HG02870 (cell line): Measurements from ENCODE around the gene MYO18B.

Source experiments
- ATAC-seq: cut with Tn5 transposase; IDR thresholded peaks from one replicate; pipeline ENCODE4 v1.9.1; 2021; ENCODE audit warnings: mild to moderate bottlenecking, moderate library complexity; ENCODE audit not compliant: unreplicated experiment

MYO18B gene

DNA sequence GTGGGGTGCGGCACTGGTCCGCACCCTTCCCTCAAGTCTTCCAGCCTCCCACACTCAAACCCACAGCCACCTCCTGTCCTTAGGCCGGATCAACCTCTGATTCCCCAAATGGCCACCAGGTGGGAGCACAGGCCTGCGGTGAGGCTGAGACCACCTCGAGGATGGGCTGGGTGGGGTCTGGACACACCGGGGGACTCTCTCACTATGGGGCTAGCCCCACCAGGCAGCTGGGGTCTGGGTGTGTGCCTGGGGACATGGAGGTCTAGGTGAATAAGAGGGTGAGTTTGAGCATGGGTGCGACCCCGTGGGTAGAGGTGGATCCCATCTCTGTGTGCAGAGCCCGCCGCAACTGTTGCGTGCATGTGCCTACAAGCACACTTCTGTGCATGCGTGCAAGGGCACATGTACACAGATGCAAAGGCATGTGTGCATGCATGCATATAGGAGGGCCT lies 32.6 kb downstream of the MYO18B start:
- ATAC-seq: no peak

DNA sequence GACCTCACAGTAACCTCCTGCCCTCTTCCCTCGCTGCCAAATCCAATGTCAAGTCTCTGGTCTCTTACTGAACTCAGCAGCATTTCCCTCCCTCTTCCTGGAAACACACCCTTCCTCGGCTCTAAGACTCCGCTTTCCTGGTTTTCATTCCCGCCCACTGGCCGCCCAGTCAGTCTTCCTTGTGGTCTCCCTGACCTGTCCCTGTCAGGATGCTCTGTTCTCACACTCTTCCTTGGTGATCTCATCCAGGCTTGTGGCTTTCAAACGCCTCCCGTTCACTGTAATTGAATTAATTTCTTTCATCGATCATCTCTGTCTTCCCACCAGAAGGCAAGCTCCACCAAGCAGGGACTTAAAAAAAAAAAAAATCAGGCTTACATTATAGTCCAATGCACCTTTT lies 33.5 kb downstream of the MYO18B start:
- no peak for ATAC-seq

DNA sequence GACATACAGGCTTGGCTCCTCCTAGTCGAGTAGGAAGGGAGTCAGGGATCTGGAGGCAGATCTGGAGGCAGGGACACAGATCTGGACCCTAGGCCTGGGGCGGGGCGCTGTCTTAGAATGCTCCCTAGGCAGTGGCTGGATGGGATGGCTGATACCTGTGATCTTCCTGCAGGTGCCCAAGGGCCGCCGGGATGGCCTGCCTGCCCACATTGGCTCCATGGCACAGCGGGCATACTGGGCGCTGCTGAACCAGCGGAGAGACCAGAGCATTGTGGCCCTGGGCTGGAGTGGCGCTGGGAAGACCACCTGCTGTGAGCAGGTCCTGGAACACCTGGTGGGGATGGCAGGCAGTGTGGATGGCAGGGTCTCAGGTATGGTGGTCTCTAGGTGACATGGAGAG lies 35.4 kb downstream of the MYO18B start:
- ATAC-seq: no peak

- no peak for ATAC-seq
Measured at GRCh38 chr22:25777870-25778269, 35.9 kb downstream of the MYO18B start.

DNA sequence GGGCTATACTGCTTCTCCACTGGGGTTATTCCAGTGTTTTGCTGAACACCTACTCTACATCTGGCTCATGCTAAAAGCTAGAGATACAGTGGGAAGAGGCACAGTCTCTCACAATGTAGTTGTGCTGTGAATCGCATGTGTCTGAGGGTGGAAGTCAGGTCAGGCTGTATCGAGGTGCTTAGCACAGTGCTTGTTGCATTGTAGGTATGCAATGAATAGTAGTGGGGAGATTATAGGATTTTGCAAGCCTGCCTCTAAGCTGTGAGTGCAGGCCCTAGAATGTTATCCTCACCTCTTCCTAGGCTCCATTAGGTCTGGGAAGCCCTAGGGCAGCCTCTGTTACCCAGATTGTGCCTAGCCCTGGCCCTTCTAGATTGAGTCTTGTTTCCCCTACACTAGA lies 37.4 kb downstream of the MYO18B start:
- ATAC-seq: no peak

GRCh38 chr22:25779890-25780289 lies 37.9 kb downstream of the MYO18B start:
- ATAC-seq: no peak

GRCh38 chr22:25780673-25781072 lies 38.7 kb downstream of the MYO18B start:
- no peak for ATAC-seq

GRCh38 chr22:25781801-25782200 lies 39.8 kb downstream of the MYO18B start:
- no peak for ATAC-seq

DNA sequence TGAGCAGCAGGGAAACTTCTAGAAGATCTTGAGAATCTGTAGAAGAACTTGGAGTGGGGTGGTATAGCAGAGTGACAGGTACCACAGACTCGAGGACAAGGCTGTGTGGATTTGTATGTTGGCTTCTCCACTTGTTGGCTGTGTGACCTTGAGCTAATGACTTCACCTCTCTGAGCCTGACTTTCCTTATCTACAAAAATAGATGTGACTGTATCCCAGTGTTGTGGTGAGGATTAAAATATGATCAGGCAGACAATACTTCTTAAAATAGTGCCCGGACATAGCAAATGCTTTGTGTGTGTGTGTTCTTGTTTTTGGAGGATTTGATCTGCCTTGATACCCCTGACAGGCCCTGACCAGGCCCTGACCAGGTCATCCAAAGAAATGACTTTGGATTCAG lies 40.8 kb downstream of the MYO18B start:
- ATAC-seq: no peak

DNA sequence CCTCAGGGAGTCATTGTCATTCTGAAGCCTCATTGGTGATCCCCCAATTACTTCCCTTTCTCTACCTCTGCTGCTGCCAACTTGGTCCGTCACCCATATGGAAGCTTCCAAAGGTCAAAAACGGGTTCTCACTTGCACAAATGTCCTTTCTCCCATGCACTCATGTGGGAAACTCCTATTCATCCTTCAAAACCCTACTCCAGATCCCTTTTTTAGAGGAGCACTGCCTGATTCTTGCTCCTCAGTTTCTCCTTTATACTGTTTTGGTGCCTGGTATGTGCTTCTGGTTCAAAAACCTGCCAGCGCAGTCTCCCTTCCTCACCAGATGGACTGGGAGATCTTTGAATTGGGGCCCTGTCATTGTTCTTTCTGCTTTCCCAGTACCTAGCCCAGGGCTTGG lies 41.9 kb downstream of the MYO18B start:
- no peak for ATAC-seq

- ATAC-seq: no peak
Measured at GRCh38 chr22:25786165-25786564, 44.2 kb downstream of the MYO18B start.

GRCh38 chr22:25791556-25791955 lies 49.6 kb downstream of the MYO18B start:
- ATAC-seq: no peak

DNA sequence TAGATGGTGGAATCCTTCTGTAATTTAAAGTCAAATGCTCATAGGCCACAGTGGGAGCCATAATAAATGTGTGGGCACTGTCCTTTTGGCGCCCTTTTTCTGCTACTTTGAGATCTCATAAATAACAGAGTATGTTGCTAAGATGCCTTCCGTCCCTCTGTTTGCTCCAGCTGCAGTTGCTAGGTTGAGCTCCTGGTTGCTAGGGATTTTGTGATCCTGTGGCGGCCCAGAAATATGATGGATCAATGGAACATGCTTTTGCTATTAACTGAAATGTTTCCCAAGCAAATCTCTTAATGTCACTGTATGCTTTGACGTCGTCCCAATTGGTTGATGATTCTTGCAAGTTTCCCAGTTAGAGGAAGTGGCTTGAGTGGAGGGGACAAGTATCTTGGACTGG lies 53.5 kb downstream of the MYO18B start:
- no peak for ATAC-seq

DNA sequence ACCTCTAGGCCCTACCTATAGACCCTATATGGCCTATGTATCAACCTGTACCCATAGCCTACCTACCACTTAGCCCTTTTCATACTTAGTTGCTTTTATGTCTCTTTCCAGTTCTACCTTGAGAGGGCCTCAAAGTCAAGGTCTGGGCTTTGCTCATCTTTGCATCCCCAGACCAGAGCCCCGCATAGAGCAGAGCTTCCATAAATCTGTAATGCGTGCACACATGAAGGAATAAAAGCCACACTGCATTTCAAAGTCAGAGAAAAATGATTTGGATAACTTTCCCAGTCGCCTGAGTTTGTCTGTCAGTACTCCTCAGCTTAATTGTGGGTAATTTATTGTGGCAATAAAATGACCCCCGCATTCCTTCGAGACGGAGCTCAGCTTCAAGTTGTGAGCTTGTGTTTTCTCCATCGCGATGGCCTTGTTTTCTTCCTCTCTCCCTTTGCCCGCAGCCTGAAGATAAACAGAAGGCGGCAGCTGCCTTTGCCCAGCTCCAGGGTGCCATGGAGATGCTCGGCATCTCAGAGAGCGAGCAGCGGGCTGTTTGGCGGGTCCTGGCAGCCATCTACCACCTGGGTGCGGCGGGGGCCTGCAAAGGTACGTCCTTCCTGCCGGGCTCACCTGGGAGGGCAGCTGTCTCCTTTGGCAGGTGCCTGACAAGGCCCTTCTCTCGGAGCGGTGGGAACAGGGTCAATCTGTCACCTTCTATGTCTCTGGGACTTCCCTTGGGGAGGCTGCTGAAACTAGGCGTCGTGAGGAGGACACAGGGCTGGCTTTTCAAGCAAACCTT lies 55.7 kb downstream of the MYO18B start:
- no peak for ATAC-seq

- no peak for ATAC-seq
Measured at GRCh38 chr22:25800766-25801165, 58.8 kb downstream of the MYO18B start.

- no peak for ATAC-seq
Measured at GRCh38 chr22:25802018-25802417, 60.0 kb downstream of the MYO18B start.

GRCh38 chr22:25804676-25805075 lies 62.7 kb downstream of the MYO18B start:
- no peak for ATAC-seq

DNA sequence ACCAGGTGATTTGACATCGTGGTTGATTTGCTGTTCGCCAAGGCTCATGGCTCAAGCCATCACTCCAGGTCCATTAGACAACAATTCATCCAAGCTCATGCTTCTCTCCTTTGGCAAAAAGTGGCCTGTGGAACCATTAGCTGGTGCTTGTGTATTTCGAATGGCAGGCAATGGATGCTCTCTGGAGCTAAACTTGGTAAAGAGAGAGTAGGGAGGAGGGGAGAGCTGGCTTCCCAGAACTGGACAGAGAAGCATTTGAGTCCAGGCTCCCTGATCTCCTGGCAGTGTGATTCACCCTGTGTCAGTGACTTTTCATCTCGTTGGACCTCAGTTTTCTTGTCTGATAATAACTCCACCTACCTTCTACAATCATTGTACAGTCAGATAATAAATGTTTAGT lies 64.6 kb downstream of the MYO18B start:
- no peak for ATAC-seq

GRCh38 chr22:25814685-25815084 lies 72.7 kb downstream of the MYO18B start:
- ATAC-seq: no peak

GRCh38 chr22:25815561-25815960 lies 73.6 kb downstream of the MYO18B start:
- ATAC-seq: no peak

DNA sequence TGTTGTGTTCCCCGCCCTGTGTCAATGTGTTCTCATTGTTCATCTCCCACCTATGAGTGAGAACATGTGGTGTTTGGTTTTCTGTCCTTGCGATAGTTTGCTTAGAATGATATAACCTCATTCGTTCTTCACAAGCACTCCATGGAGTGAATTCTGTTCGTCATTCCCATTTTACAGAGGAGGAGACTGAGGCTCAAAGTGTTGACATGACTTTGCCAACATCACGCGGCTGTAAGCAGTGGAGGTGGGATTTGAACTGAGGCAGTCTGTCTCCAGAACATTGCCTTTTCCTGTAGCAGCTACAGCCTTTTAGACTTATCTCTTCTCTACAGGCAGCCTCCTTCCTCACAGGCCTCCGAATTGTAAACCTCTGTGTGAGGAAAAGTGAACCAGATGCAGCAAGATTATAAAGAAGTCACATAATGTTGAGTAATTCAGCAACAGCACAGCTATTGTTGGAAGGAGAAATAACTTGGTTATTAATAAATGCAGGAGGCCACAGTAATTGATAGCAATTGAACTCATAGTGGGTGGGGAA lies 74.6 kb downstream of the MYO18B start:
- ATAC-seq: no peak

DNA sequence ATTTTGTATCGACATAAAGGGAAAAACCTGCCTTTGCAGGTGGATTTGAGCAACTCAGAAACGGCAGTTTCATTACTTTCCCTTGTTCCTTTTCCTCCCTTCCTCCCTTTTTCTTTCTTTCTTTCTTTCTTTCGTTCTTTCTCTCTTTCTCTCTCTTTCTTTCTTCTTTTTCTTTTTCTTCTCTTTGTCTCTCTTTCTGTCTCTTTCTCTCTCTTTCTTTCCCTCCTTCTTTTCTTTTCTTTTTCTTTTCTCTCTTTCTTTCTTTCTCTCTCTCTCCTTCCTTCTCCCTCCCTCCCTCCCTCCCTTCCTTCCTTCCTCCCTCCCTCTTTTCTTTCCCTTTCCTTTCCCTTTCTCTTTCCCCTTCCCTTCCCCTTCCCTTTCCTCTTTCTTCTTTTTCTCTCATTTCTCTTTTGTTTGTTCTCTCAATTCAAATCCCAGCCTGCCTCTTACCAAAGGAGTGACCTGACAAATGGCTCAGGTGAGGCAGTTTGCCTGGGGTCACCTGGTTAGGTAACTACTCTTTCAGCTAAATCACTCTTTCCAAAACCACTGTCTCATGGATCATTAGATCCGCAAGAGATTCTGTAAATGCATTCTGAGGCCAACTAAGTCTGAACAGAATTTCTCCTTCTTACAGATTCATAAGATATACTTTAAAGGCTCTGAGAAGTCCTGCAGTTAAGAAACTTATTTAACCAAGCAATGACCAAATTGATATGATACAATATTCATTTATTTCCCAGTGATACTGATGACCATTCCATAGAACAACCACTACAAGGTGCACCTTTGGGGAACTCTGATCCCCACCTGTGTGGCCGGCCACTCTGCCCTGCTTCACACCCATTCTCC lies 75.3 kb downstream of the MYO18B start:
- no peak for ATAC-seq
